ENCODE results near the gene USF3.

- TF ChIP-seq CTCF (IDR thresholded peaks at IDR 0.05) = no peak
- TF ChIP-seq POLR2A (IDR thresholded peaks at IDR 0.05) = no peak
These were observed 73.1 kb downstream of the USF3 start for GRCh38 chr3:113623324-113623723.

All from lower leg skin (tissue), 3 donors.